WTC11 (cell line): ENCODE measurements around the gene SPESP1. TPM values are rescaled to one million over a fixed set of nuclear protein-coding genes. Genes with fewer than 3 reads are reported as not detected.

ENCODE experiments used
- ATAC-seq: fragments of 200-7000 bp; cut with Tn5 transposase; 2 replicates; pipeline ENCODE4 v1.10.0; 2021; ENCODE audit warnings: mild to moderate bottlenecking, moderate library complexity
- CTCF ChIA-PET: fragments of 300-600 bp; sonication (Branson Sonifier 250); formaldehyde crosslinking; loops from one replicate; lab custom pipeline; 2021; ENCODE audit warnings: antibody characterized with exemption; lab: Charles Lee
- POLR2A ChIA-PET: fragments of 350-600 bp; sonication (Branson Sonifier 250); formaldehyde crosslinking; loops from one replicate; lab custom pipeline; 2021; ENCODE audit warnings: antibody characterized with exemption; lab: Charles Lee
- DNase-seq: peaks from one replicate; pipeline ENCODE4 v3.0.0; 2021; ENCODE audit warnings: low spot score
- H3K27ac Mint-ChIP-seq: 2 replicates; pipeline ENCODE4 v1.8.0; 2021; ENCODE audit warnings: mixed read lengths
- H3K27me3 Mint-ChIP-seq: 2 replicates; pipeline ENCODE4 v1.8.0; 2021; ENCODE audit warnings: low read depth, mild to moderate bottlenecking, moderate library complexity, mixed read lengths
- H3K36me3 Mint-ChIP-seq: 2 replicates; pipeline ENCODE4 v1.8.0; 2021; ENCODE audit warnings: mixed read lengths
- H3K4me1 Mint-ChIP-seq: 2 replicates; pipeline ENCODE4 v1.8.0; 2022; ENCODE audit warnings: mixed read lengths
- H3K4me3 Mint-ChIP-seq: 2 replicates; pipeline ENCODE4 v1.8.0; 2021; ENCODE audit warnings: mild to moderate bottlenecking, moderate library complexity, mixed read lengths
- H3K9me3 Mint-ChIP-seq: 2 replicates; pipeline ENCODE4 v1.8.0; 2021; ENCODE audit warnings: mixed read lengths
- ELF4 ChIP-seq: sonication (generic); formaldehyde crosslinking; IDR thresholded peaks from 2 replicates; pipeline ENCODE4 v1.8.1; 2022; ENCODE audit warnings: low read depth, mild to moderate bottlenecking, moderate library complexity, missing genetic modification reagents
- ETV6 ChIP-seq: sonication (generic); formaldehyde crosslinking; IDR thresholded peaks from 2 replicates; pipeline ENCODE4 v1.8.1; 2022; ENCODE audit warnings: mild to moderate bottlenecking, missing genetic modification reagents
- GTF2I ChIP-seq: fragments of 250-450 bp; sonication (Bioruptor Pico); conservative IDR thresholded peaks from 2 replicates; pipeline ENCODE4 v1.4.0; 2021; ENCODE audit warnings: mild to moderate bottlenecking
- HMGA2 ChIP-seq: fragments of 250-450 bp; sonication (Bioruptor Pico); IDR thresholded peaks from 2 replicates; pipeline ENCODE4 v1.4.0; 2021; ENCODE audit warnings: mild to moderate bottlenecking, moderate library complexity
- JUN ChIP-seq: sonication (generic); formaldehyde crosslinking; IDR thresholded peaks from 2 replicates; pipeline ENCODE4 v1.8.0; 2023; ENCODE audit warnings: mild to moderate bottlenecking, missing genetic modification reagents
- NR2C2 ChIP-seq: sonication (generic); formaldehyde crosslinking; IDR thresholded peaks from 2 replicates; pipeline ENCODE4 v1.8.0; 2022; ENCODE audit warnings: mild to moderate bottlenecking, missing genetic modification reagents
- OVOL2 ChIP-seq: fragments of 250-450 bp; sonication (Bioruptor Pico); IDR thresholded peaks from 2 replicates; pipeline ENCODE4 v1.9.0; 2021; ENCODE audit warnings: mild to moderate bottlenecking, borderline replicate concordance
- RORB ChIP-seq: fragments of 250-450 bp; sonication (Bioruptor Pico); IDR thresholded peaks from 2 replicates; pipeline ENCODE4 v1.9.0; 2021; ENCODE audit warnings: mild to moderate bottlenecking
- SOX15 ChIP-seq: fragments of 250-450 bp; sonication (Bioruptor Pico); IDR thresholded peaks from 2 replicates; pipeline ENCODE4 v1.9.0; 2021; ENCODE audit warnings: mild to moderate bottlenecking
- SP1 ChIP-seq: sonication (generic); formaldehyde crosslinking; conservative IDR thresholded peaks from 2 replicates; pipeline ENCODE4 v1.8.1; 2022; ENCODE audit warnings: missing genetic modification reagents
- ZBTB21 ChIP-seq: sonication (generic); formaldehyde crosslinking; IDR thresholded peaks from 2 replicates; pipeline ENCODE4 v1.8.1; 2023; ENCODE audit warnings: mild to moderate bottlenecking, missing genetic modification reagents, borderline replicate concordance
- ZNF121 ChIP-seq: sonication (generic); formaldehyde crosslinking; IDR thresholded peaks from 2 replicates; pipeline ENCODE4 v1.8.0; 2023; ENCODE audit warnings: missing genetic modification reagents
- ZNF219 ChIP-seq: sonication (generic); formaldehyde crosslinking; IDR thresholded peaks from 2 replicates; pipeline ENCODE4 v1.8.0; 2023; ENCODE audit warnings: missing genetic modification reagents, mild to moderate bottlenecking, borderline replicate concordance
- ZNF317 ChIP-seq: sonication (generic); formaldehyde crosslinking; IDR thresholded peaks from 2 replicates; pipeline ENCODE4 v1.8.1; 2023; ENCODE audit warnings: low read depth, mild to moderate bottlenecking, moderate library complexity, missing genetic modification reagents, borderline replicate concordance
- ZNF416 ChIP-seq: fragments of 250-450 bp; sonication (Bioruptor Pico); IDR thresholded peaks from 2 replicates; pipeline ENCODE4 v1.9.0; 2021; ENCODE audit warnings: mild to moderate bottlenecking, inconsistent platforms
- total RNA-seq: library from RNA; stranded (reverse); gene quantifications from 3 replicates; pipeline ENCODE4 v1.2.3, GENCODE V29; 2021
- TF ChIP-seq, protein P1 (sequence below): sonication (generic); formaldehyde crosslinking; IDR thresholded peaks from 2 replicates; pipeline ENCODE4 v1.8.0; 2023; ENCODE audit warnings: missing genetic modification reagents
- TF ChIP-seq, protein P2 (sequence below): sonication (generic); formaldehyde crosslinking; IDR thresholded peaks from 2 replicates; pipeline ENCODE4 v1.8.0; 2022; ENCODE audit warnings: mild to moderate bottlenecking, missing genetic modification reagents
- TF ChIP-seq, protein P3 (sequence below): sonication (generic); formaldehyde crosslinking; IDR thresholded peaks from 2 replicates; pipeline ENCODE4 v1.8.0; 2022; ENCODE audit warnings: mild to moderate bottlenecking, missing genetic modification reagents
- TF ChIP-seq, protein P4 (sequence below): sonication (generic); formaldehyde crosslinking; IDR thresholded peaks from 2 replicates; pipeline ENCODE4 v1.8.1; 2023; ENCODE audit warnings: mild to moderate bottlenecking, missing genetic modification reagents
- TF ChIP-seq, protein P5 (sequence below): sonication (generic); formaldehyde crosslinking; IDR thresholded peaks from 2 replicates; pipeline ENCODE4 v1.8.0; 2023; ENCODE audit warnings: mild to moderate bottlenecking, missing genetic modification reagents
- TF ChIP-seq, protein P6 (sequence below): sonication (generic); formaldehyde crosslinking; IDR thresholded peaks from 2 replicates; pipeline ENCODE4 v1.8.1; 2023; ENCODE audit warnings: mild to moderate bottlenecking, missing genetic modification reagents, moderate library complexity

SPESP1 gene
- total RNA-seq, 1 experiment from 2014 or later, result not detected

DNA sequence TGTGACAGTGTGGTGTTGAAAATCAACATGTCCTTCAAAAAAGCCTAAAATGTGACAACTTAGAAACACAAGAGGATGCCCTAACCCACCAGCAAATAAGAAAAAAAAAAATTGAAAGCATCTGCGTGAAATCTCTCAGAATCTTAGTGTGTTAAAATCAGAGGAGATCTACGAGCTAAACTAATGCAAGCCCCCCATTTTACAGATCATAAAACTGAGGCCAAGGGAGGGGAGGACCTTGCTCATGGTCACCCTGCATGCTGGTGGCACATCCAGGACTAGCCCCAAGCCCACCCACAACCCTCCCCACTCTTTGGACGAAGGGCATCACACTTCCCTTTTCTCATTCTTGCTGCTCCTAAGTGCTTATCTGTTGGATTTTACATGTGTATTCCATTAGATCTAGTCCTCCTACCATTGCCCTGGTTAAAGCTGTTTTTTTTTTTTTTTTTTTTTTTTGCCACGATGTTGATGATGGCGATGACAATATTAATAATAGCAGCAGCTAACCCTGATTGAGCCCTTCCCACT, 55.1 kb downstream of the SPESP1 start (continued):
- TF ChIP-seq, protein P1, sequence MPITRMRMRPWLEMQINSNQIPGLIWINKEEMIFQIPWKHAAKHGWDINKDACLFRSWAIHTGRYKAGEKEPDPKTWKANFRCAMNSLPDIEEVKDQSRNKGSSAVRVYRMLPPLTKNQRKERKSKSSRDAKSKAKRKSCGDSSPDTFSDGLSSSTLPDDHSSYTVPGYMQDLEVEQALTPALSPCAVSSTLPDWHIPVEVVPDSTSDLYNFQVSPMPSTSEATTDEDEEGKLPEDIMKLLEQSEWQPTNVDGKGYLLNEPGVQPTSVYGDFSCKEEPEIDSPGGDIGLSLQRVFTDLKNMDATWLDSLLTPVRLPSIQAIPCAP (CRISPR knock-in tag), result no peak
- TF ChIP-seq ZNF416 (CRISPR knock-in tag) (no peak), GTF2I (CRISPR knock-in tag) (no peak), ETV6 (CRISPR knock-in tag) (no peak), HMGA2 (CRISPR knock-in tag) (no peak)

DNA sequence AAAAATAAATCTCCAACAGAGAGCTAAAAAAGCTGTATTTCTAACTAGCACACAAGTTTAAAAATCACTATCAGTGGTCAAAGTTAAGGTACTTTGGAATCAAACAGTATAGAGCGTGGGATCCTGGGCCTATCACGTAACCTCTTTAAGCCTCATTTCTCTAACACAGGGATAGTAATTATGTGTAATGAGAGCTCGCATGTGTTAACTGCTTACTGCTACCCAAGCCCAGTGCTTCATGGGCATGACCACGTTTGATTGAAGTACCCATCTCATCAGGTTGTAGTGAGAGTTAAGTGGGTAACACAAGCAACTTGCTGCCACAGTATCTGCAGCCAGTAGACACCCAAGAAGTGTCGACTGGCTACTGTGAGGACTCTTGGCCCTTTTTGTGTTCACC, 56.0 kb downstream of the SPESP1 start:
- no peak overlapping the region for H3K4me3 Mint-ChIP-seq
- H3K4me1 Mint-ChIP-seq, result peaks cover 18% of the 10 kb centered on the region
- peaks cover 31% of the 10 kb centered on the region for H3K27me3 Mint-ChIP-seq
- H3K36me3 Mint-ChIP-seq, result peaks cover 21% of the 10 kb centered on the region
- H3K27ac Mint-ChIP-seq, result no peak overlapping the region
- ChIA-PET POLR2A (no interaction called here), CTCF (interaction anchor here (0.6 to 1.2 kb wide), 2 partner anchors 61 to 338 kb away, joined by 3 to 5 read pairs; no protein-coding TSS in a partner anchor)
- H3K9me3 Mint-ChIP-seq, result peaks cover 40% of the 10 kb centered on the region
- ATAC-seq (no peak), DNase-seq (no peak)
- no peak for TF ChIP-seq ZNF121 (CRISPR knock-in tag)
- no peak for TF ChIP-seq GTF2I (CRISPR knock-in tag)
- TF ChIP-seq RORB (CRISPR knock-in tag), result no peak
- TF ChIP-seq ZNF219 (CRISPR knock-in tag), result no peak

DNA sequence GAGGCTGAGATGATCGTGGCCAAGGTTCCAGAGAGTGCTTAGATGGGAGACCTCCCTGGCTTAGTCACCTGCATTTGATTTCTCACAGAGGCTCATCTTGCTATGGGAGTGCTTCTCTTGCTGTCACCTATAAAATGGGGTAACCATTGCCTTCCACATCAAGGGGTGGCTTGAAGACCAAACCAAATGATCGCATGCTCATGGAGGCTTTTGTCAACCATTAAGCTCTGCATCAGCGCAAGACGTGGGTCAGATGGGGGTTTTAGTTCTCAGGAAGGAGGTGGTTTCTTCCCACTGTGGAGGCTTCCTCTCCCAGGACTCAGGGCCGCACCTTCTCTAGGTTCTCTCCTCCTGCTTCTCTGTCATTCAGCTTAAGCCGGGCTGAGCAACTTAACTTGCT, 56.8 kb downstream of the SPESP1 start:
- Mint-ChIP-seq H3K36me3 (peaks cover 21% of the 10 kb centered on the region), H3K27ac (no peak overlapping the region), H3K4me1 (peaks cover 18% of the 10 kb centered on the region), H3K9me3 (peaks cover 33% of the 10 kb centered on the region), H3K27me3 (peaks cover 36% of the 10 kb centered on the region), H3K4me3 (no peak overlapping the region)
- DNase-seq (no peak), ATAC-seq (no peak)
- CTCF ChIA-PET, result no interaction called here
- POLR2A ChIA-PET, result no interaction called here
- TF ChIP-seq, protein P2, sequence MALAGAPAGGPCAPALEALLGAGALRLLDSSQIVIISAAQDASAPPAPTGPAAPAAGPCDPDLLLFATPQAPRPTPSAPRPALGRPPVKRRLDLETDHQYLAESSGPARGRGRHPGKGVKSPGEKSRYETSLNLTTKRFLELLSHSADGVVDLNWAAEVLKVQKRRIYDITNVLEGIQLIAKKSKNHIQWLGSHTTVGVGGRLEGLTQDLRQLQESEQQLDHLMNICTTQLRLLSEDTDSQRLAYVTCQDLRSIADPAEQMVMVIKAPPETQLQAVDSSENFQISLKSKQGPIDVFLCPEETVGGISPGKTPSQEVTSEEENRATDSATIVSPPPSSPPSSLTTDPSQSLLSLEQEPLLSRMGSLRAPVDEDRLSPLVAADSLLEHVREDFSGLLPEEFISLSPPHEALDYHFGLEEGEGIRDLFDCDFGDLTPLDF (CRISPR knock-in tag), result no peak
- TF ChIP-seq ZNF317 (CRISPR knock-in tag) (no peak), ELF4 (CRISPR knock-in tag) (no peak), SP1 (CRISPR knock-in tag) (no peak), ZBTB21 (no peak), OVOL2 (CRISPR knock-in tag) (no peak), JUN (CRISPR knock-in tag) (no peak), NR2C2 (no peak), SOX15 (CRISPR knock-in tag) (no peak)
- TF ChIP-seq, protein P3, sequence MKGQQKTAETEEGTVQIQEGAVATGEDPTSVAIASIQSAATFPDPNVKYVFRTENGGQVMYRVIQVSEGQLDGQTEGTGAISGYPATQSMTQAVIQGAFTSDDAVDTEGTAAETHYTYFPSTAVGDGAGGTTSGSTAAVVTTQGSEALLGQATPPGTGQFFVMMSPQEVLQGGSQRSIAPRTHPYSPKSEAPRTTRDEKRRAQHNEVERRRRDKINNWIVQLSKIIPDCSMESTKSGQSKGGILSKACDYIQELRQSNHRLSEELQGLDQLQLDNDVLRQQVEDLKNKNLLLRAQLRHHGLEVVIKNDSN, result no peak
- TF ChIP-seq, protein P1 (CRISPR knock-in tag), result no peak
- TF ChIP-seq, protein P4, sequence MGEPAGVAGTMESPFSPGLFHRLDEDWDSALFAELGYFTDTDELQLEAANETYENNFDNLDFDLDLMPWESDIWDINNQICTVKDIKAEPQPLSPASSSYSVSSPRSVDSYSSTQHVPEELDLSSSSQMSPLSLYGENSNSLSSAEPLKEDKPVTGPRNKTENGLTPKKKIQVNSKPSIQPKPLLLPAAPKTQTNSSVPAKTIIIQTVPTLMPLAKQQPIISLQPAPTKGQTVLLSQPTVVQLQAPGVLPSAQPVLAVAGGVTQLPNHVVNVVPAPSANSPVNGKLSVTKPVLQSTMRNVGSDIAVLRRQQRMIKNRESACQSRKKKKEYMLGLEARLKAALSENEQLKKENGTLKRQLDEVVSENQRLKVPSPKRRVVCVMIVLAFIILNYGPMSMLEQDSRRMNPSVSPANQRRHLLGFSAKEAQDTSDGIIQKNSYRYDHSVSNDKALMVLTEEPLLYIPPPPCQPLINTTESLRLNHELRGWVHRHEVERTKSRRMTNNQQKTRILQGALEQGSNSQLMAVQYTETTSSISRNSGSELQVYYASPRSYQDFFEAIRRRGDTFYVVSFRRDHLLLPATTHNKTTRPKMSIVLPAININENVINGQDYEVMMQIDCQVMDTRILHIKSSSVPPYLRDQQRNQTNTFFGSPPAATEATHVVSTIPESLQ, result no peak
- TF ChIP-seq, protein P5, sequence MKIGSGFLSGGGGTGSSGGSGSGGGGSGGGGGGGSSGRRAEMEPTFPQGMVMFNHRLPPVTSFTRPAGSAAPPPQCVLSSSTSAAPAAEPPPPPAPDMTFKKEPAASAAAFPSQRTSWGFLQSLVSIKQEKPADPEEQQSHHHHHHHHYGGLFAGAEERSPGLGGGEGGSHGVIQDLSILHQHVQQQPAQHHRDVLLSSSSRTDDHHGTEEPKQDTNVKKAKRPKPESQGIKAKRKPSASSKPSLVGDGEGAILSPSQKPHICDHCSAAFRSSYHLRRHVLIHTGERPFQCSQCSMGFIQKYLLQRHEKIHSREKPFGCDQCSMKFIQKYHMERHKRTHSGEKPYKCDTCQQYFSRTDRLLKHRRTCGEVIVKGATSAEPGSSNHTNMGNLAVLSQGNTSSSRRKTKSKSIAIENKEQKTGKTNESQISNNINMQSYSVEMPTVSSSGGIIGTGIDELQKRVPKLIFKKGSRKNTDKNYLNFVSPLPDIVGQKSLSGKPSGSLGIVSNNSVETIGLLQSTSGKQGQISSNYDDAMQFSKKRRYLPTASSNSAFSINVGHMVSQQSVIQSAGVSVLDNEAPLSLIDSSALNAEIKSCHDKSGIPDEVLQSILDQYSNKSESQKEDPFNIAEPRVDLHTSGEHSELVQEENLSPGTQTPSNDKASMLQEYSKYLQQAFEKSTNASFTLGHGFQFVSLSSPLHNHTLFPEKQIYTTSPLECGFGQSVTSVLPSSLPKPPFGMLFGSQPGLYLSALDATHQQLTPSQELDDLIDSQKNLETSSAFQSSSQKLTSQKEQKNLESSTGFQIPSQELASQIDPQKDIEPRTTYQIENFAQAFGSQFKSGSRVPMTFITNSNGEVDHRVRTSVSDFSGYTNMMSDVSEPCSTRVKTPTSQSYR (CRISPR knock-in tag), result no peak
- TF ChIP-seq, protein P6, sequence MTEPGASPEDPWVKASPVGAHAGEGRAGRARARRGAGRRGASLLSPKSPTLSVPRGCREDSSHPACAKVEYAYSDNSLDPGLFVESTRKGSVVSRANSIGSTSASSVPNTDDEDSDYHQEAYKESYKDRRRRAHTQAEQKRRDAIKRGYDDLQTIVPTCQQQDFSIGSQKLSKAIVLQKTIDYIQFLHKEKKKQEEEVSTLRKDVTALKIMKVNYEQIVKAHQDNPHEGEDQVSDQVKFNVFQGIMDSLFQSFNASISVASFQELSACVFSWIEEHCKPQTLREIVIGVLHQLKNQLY (CRISPR knock-in tag), result no peak
- TF ChIP-seq, all 79 proteins: peak for 0
